DMS 273 (cell line): ENCODE measurements around the gene ENO4.

Source experiments
- DNase-seq: peaks from one replicate; lab custom pipeline; 2025; ENCODE audit not compliant: unreplicated experiment; lab: John Stamatoyannopoulos, UW

The ENO4 gene

DNA sequence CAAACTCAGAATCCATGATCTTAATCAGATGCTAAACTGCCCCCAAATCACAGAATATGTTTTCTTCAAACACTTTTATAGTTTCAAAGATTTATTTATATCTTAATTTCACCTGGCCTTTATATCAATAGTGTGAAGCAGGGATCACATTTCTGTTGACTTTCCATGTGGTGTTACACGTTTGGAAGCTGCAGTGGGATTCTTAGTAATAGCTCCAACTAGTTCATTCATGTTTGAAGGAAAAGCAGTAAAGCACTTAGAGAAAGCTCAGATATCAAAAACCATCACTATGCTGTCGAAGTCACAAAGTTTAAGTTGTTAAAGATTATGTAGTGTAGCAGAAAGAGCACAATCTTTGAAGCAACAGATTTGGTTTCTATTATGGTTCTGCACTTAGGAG, 16.8 kb downstream of the ENO4 start:
- no peak for DNase-seq

DNA sequence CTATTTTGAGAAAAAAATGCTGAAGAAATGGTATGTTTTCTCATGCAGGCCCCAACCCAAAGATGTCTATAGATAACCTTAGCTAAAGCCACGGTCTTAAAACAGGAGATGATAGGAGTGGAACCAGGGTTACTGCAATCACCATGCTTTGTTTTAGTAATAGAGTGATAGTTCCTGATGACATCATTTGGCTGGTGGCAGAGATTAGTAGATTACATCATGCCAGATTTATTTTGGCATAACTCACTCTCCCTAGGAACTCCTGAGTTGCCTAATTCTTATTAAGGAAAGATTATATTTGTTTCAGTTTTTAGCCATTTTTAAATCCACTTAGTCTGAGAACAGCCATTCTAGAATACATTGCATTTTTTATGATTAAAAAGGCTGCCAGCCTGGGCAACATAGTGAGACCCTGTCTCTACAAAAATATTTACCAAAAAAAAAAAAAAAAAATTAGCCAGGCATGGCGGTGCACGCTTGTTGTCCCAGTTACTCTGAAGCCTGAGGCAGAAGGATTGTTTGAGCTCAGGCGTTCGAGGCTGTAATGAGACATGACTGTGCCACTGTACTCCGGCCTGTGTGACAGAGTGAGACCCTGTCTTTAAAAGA, 17.8 kb downstream of the ENO4 start:
- DNase-seq, result peak; percentile 7

DNA sequence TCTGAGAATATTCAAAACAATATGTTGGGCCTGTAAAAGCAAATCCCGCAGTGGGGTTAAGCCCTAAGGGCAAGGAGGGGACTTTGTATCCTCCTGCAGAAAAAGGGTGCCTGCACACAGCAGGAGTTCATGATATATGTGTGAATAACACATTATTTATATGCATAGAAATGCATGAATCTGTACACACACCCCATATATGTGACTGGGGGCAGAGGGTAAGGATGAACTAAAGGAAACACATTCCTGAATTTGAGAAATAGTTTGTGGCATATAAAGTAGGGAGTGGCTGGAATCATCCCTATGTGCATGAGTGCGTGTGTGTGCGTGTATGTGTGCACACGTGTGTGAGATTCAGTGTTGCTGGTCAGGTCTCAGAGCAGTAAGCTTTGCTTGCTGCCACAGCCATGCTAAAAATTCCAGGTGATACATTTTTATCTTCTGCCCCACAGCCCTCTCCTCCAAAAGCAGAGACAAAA, 18.9 kb downstream of the ENO4 start:
- no peak for DNase-seq

DNA sequence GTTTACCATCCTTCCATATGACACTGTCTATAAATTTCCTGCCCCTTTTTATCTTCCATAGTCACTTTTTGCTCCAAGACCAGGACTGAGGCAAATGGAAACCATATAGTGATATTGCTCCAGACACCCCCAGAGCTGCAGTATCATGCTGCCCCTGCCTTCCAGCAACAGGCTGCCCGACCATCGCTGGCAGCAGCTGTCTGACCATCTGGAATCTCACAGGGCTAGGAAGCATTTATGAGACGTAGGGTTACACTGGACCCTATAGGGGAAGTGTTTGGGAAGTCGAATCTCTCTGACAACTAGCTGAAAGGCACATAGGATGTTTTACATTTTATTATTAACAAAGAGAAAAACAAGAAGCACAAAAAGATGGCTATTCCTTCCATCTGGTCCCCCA, 19.4 kb downstream of the ENO4 start:
- peak; percentile 86 for DNase-seq

DNA sequence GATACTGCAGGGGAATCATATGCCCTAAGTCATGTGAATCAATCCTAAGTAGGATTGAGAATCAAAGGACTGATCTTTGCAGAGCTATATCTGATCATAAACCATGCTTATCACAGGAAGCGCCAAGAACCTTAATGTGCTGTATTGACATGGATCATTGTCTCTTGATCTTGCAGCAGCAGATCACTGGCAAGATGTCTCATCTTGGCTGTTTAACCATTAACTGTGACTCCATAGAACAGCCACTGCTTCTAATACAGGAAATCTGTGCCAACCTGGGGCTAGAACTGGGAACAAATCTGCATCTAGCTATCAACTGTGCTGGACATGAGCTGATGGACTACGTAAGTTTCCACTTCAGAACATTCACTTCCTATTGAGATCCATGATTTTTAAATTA, 21.6 kb downstream of the ENO4 start:
- DNase-seq, result no peak

DNA sequence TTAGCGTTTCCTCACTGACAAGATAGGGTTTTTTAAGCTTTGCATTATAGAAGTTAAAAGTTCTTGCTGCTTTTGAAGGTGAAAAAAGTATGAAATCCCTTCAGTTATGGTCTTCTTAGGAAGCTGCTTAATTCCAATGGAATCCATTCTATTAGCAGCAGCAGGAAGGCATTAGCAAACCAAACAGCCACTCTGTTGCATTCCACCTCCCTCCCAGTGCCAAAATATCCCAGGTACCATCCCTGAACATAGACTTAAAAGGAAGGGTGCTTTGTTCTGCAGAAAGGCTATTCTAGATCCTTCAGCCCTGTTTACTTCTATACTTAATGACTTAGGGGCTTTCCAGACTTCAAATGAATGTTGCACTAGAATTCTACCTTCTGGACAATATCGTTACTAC, 23.8 kb downstream of the ENO4 start:
- DNase-seq, result no peak

DNA sequence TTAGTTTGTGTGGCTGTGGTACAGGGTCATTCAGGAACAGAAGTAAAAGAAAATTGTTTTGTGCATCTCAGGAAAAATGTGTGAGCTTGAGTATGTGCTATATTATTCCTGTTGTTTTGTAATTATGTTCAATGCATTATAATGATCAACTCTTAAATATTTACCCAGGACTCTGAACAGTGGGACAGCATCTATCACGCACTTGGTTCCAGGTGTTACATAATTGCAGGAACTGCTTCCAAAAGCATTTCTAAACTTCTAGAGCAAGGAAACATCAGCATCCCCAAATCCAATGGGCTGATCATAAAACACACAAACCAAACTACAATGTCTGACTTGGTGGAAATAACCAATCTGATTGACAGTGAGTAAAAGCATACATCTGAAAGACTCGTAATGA, 26.6 kb downstream of the ENO4 start:
- DNase-seq, result no peak

DNA sequence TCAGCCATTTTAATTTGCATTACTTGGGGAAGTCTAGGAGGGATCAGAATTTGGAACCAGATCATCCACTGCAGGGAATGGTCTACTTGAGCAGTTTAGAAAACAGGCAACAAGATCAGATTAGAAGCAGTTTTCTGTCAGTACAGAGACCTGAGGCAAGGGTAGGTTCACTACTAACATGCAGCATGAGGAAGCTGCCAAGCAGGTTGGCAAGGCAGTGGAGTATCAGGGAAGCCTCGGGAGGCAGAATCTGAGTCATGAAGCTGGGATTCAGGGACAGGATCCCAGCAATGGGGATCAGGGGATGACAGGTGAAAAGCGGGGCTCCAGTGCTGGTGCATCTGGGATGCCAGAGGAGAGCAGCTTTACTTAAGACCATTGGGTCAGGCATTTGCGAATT, 28.1 kb downstream of the ENO4 start:
- DNase-seq, result no peak

DNA sequence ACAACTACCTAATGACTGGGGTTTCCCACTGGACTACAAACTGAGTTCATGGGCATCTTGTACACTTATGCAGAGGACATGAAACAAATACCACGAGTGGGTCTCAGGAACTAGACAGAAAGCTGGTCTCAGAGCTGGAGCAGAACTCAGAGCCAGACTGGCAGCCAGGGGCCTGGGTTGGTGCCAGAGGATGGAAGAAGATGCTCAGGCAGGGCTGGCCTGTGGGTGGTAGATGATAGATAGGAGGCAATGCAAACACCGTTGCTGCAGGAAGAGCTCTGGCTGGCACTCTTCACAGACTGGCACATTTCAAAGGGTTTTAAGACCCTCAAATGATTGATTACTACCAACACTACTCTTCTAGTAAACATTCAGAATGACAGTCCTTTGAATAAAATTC, 28.8 kb downstream of the ENO4 start:
- DNase-seq, result no peak

DNA sequence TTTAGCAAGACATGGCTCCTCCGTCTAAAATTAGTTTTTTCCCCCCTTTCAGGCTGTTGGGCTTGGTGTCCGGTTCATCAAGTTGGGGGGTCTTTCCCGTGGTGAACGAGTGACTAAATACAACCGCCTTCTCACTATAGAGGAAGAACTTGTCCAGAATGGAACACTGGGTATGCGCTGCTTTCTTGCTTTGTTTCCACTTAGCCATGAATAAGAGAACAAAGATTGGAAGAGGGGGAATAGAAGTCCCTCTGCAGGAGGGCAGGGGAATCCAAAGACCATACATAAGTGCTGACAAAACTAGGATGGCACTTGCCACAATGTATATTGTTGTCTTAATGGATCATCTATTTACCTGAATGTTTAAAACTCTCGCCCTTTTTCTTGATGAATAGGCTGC, 30.5 kb downstream of the ENO4 start:
- DNase-seq, result no peak

DNA sequence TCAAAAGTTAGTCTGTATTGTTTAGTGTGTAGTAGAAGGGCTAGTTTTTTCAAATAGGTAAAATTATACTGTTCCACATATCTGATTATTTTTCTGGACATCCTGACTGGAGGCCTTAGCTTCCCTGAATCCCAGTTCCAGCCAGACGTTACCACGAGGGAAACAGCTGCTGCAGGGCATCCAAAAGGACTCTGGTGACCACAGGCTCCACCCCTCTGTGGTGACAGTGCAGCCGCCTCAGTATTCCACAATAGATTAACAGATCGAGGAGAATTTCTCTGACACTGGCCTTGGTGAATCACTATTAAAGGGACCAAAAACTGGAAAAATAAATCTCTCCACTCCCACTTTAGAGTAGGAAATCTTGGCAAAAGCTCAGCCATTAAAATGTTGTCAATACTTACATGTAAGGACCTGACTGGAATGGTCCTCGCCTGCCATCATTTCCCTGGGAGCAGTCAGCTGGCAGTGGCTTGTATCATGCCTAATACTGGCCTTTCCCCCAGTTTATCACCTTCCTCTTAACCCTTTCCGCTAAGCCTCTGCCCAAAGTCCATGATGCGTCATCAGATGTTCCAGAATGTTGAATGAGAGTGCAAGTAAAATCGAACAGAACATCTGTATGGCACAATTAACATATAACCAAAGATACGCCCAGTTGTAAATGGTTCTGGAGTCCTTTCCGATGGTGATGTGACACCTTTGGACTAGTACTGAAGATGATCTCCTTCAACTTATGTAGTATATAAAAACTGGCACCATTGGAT, 31.6 kb downstream of the ENO4 start:
- no peak for DNase-seq

DNA sequence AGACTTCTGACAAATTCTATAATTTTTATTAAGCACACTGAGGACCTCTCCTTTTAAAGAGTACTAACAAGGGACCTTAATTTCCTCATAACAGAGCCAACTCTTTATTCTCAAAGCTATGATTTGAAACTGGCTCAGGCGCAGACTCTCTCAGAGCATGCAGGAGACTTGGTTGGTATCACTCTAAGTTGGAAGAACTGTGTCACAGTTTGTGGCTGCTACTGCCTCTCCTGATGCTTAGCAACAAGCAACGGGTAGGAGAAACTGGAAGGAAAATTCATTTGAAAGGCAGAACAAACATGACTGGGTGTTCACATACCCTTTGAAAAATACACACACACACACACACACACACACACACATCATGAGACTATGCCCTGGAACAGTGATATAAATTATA, 33.3 kb downstream of the ENO4 start:
- DNase-seq, result no peak

DNA sequence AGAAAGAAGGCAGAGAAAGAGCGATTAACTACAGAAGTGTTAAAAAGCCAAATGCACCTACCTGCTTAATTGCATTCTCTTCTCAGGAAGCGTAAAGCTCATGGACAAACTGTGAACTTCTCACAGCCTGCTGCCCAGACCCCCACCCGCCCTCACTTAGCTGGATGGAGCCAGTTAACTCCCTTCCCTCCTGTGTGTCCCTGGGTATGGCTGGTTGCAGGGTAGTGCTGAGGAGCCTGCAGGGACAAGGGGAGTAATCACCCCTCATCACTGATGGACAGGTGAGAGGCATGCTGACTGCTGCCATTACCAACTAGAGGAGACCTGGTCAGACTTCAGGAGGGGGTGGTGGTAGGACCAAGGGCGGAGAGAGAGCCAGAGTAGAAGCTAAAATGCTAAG, 37.5 kb downstream of the ENO4 start:
- peak; percentile 3 for DNase-seq

DNA sequence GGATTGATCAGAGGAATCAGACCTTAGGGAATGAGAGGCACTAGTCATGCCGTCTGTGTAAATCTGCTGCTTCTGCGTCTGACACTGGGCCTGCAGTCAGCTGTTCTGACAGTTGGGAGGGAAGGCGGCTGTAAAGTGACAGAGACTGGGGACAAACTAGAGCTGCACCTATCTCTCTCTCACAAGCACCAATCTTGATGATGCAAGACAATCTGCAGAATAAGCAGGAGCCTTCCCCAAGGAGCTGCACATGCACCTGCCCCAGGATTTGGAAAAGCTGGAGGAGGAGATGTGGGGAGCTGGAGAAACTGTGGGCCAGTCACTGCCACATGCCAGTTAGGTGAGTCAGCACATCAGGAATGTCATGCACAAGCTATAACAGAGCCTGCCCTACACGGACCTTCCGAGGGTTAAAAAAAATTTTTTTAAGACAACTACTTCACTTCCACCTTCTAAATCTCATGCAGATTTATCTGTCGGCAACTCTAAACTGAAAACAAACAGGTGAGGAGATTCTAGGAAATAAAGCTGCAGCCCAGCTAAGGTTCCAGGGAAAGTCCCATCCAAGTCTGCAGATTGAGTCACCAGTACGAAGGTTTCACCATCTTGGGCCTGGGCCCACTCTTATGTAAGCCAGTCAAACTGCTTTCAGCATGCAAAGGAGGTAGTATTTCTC, 39.2 kb downstream of the ENO4 start:
- DNase-seq, result peak; percentile 14

DNA sequence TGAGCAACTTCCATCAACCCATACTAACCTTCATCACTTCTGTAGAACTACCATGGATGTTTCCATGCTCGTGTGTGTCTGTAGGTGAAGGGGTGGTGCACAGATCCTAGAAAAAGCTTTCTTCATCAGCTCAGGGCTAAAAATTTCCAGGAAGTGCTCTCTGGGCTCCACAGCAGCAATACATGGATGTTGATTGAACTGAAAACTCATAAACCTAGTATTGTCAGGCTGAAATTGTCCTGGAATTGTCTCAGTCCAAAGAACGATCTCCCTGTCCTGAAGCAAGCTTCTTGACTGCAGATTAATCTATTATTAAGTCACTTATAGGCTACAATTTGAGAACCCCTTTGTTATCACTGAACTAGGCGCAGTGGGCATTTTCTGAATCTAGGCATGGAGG, 39.8 kb downstream of the ENO4 start:
- no peak for DNase-seq

DNA sequence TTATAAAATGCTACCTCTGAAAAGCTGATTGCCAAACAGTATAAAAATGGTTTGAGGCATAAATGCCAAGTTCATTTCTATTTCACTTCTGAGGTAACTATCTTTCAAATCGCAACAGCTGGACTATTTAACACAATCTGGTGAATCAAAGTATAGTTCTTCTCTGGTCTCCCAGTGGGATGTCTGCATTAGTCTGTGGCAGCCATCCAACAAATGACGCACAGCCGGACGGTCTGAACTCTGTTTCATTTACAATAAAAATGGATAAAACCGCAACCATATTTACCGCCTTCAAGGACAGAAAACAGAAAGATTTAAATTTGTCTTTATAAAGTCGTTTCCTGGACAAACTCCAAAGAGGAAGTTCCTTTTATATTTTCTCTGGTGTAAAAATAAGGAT, 41.9 kb downstream of the ENO4 start:
- DNase-seq, result peak; percentile 92

DNA sequence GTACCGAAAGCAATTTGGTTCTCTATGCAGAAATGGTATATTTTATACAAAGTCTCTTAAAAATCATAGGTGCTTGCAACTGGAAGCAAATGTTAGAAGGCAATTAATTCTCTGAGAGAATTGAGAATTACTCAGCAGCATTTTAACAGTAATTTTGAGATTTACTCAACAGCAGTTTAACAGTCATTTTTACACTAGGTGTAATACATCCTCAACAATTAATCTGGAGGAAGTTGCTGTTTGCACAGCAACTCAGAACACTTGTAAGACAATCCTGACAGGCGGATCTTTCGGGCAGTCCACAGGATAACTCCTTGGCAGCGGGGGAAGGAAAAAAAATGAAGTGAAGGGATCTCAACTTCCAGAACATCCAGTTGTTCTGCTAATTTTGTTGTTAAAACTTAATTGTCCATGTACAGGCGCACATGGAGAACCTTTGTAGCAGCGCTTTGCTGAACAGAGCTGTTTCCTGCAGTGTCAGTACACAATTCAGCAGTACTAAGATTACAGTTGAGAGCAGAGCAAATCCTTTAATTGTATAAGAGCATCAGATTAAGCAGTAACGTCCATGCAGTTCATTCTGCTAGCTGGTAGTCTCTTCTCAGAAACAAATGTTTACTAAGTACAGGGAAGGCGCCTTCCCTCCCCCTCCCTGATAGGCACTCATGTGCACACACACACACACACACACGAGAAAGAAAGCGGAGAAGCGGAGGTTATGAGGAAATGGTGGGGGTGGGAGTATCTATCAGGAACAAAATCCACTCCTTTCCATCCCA, 43.8 kb downstream of the ENO4 start:
- peak; percentile 18 for DNase-seq

DNA sequence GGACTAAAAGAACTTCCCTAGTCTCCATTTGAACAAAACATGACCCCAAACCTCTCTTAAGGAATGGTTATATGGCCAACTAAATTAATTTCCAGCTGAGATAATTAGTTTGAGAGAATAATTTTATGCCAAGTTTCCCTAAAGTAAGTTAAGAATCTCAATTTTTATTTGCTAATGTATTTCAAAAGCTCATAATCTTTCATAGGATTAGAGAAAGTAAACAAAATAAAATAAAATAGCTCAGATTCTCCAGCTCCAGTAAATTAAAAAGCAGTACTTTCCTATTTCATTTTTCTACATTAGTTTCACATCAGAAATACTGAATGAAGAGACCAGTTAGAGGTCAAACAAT, 44.4 kb downstream of the ENO4 start:
- no peak for DNase-seq

DNA sequence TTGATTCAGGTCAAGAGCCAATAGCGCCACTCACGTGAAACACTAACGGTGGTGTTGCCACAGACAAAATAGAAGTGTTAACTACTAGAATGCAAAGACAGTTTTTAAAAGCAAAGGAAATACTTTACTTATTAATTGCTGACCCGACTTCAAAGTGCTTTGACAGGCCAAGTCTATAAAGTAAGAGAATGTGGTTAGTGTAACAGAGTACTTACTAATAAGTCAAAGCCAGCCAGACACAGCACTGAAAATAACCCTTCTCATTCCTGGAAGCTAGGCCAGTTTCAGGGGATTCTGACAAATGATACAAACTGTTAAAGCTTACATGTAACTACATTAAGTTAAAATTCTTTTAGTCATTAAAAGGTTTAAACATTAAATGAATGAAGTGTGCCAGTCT, 50.3 kb downstream of the ENO4 start:
- DNase-seq, result no peak

DNA sequence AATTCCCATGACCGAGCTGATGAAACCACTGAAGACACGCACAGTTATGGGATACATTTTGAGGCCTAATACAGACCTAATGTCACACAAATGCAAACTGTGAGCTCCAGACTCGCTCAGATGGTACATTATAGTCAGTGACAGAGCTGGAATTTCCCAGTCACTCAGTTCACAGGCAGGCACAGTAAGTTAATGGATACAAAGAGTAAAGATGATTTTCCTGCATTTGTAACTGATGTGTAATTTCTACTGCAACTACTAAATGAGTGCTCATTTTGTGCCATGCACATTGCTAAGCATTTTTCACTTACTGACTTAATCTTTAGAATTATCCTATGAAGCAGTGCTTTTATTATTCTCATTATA, 56.5 kb downstream of the ENO4 start:
- no peak for DNase-seq

DNA sequence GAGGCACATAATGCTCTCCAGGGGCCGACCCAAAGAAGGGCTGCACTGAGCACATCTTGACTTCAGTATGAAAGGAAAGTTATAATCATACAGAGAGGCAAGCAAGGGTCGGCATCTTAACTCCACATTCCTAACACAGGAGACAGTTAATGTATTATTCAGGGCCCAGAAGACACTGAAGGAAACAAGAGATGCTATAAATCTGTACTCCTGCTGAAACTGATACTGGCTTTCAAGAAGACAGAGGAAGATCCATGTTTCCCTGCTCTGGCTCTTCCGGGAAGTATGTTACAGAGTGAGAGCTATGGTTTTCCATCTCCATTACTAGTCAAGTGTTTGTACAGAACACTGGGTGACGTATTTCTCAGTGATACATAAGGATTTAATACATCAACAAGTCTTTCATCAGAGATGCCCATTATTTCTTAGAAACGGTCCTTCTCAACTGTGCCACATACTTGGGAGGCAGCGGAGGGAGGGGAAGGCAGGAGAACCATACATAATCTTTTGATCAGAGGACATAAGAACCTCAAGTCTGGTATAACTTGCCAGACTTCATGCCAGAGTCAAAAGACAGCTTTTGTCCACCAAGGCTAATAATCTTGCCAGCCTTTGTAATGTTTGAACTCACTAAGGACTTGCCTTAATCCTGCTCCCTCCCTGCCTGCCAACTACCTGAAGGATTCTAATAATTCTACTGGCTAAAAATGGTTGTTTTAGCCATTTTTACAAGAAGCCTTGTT, 58.1 kb downstream of the ENO4 start:
- DNase-seq, result no peak
